ENCODE measurements around the gene PDE4D. TPM values are rescaled to one million over a fixed set of nuclear protein-coding genes. Genes with fewer than 3 reads are reported as not detected.

Gene PDE4D
- total RNA-seq, 1 donor from 2014 or later, result 39.2 TPM

DNA sequence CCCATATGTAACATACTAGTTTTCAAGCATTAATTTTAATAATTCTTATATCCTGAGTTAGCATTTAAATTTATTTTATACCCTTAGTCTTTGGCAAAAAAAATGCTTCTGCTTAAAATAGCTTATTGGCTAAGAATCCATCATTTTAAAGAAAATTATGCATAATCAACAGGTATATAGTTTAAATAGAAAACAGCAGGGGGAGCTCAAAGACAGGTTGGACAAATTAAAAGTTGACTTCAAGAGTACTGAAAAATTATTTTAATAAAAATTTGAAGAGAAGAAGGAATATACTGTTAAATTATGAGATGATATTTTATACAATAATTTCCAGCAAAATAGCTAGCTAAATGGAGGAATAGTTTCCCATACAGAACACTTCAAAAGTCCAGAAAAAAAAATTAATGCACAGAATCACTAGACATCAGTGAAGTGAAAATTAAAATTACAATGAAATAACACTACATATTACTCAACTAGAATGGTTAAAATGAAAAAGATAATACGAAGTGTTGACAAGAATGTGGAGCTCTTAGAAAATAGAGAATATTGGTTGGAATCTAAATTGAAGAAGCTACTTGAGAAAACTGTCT is 387.1 kb downstream of the PDE4D start:
- DNase-seq (ENCODE audit: low read depth), result no peak
- H3K4me3 ChIP-seq (ENCODE audit: low read depth, low read length), result no peak overlapping the region
- no peaks in the 10 kb centered on the region for H3K36me3 ChIP-seq (ENCODE audit: control insufficient read depth, insufficient read depth, low read length)
- TF ChIP-seq CTCF (IDR thresholded peaks at IDR 0.05; ENCODE audit: insufficient read depth, low read length, poor library complexity, severe bottlenecking), result peak; percentile 18
- no peaks in the 10 kb centered on the region for H3K27me3 ChIP-seq (ENCODE audit: control insufficient read depth, insufficient read depth, low read length)

GRCh38 chr5:59504043-59504442 is 389.5 kb downstream of the PDE4D start:
- no peak for DNase-seq (ENCODE audit: low read depth)
- TF ChIP-seq CTCF (IDR thresholded peaks at IDR 0.05; ENCODE audit: insufficient read depth, low read length, poor library complexity, severe bottlenecking), result no peak
- no peaks in the 10 kb centered on the region for H3K27me3 ChIP-seq (ENCODE audit: control insufficient read depth, insufficient read depth, low read length)
- no peak overlapping the region for H3K4me3 ChIP-seq (ENCODE audit: low read depth, low read length)
- no peaks in the 10 kb centered on the region for H3K36me3 ChIP-seq (ENCODE audit: control insufficient read depth, insufficient read depth, low read length)

- DNase-seq (ENCODE audit: low read depth), result no peak
- Histone ChIP-seq H3K4me3 (ENCODE audit: low read depth, low read length) (no peak overlapping the region), H3K27me3 (ENCODE audit: control insufficient read depth, insufficient read depth, low read length) (no peaks in the 10 kb centered on the region), H3K36me3 (ENCODE audit: control insufficient read depth, insufficient read depth, low read length) (no peaks in the 10 kb centered on the region)
- no peak for TF ChIP-seq CTCF (IDR thresholded peaks at IDR 0.05; ENCODE audit: insufficient read depth, low read length, poor library complexity, severe bottlenecking)
Measured at GRCh38 chr5:59503220-59503619, 390.3 kb downstream of the PDE4D start.

- H3K4me3 ChIP-seq (ENCODE audit: low read depth, low read length), result no peak overlapping the region
- H3K27me3 ChIP-seq (ENCODE audit: control insufficient read depth, insufficient read depth, low read length), result no peaks in the 10 kb centered on the region
- DNase-seq (ENCODE audit: low read depth), result no peak
- no peaks in the 10 kb centered on the region for H3K36me3 ChIP-seq (ENCODE audit: control insufficient read depth, insufficient read depth, low read length)
- no peak for TF ChIP-seq CTCF (IDR thresholded peaks at IDR 0.05; ENCODE audit: insufficient read depth, low read length, poor library complexity, severe bottlenecking)
Measured at GRCh38 chr5:59501316-59501715, 392.2 kb downstream of the PDE4D start.

- no peaks in the 10 kb centered on the region for H3K27me3 ChIP-seq (ENCODE audit: control insufficient read depth, insufficient read depth, low read length)
- H3K4me3 ChIP-seq (ENCODE audit: low read depth, low read length), result no peak overlapping the region
- H3K36me3 ChIP-seq (ENCODE audit: control insufficient read depth, insufficient read depth, low read length), result no peaks in the 10 kb centered on the region
- TF ChIP-seq CTCF (IDR thresholded peaks at IDR 0.05; ENCODE audit: insufficient read depth, low read length, poor library complexity, severe bottlenecking), result no peak
- no peak for DNase-seq (ENCODE audit: low read depth)
Measured at GRCh38 chr5:59500014-59500413, 393.5 kb downstream of the PDE4D start.

DNA sequence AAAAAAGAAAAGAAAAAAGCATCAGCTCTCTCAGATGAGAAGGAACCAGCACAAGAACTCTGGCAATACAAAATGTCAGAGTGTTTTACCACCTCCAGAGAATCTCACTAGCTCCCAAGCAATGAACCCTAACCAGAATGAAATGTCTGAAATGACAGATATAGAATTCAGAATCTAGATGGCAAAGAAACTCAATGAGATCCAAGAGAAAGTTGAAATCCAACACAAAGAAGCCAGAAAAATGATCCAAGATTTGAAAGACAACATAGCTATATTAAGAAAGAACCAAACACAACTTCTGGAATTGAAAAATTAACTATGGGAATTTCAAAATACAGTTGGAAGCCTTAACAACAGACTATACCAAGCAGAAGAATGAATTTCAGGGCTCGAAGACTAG is 396.3 kb downstream of the PDE4D start:
- no peak for DNase-seq (ENCODE audit: low read depth)
- no peak for TF ChIP-seq CTCF (IDR thresholded peaks at IDR 0.05; ENCODE audit: insufficient read depth, low read length, poor library complexity, severe bottlenecking)
- Histone ChIP-seq H3K27me3 (ENCODE audit: control insufficient read depth, insufficient read depth, low read length) (no peaks in the 10 kb centered on the region), H3K36me3 (ENCODE audit: control insufficient read depth, insufficient read depth, low read length) (no peaks in the 10 kb centered on the region), H3K4me3 (ENCODE audit: low read depth, low read length) (no peak overlapping the region)

Data from kidney epithelial cell (primary cell).